ENCODE measurements around the gene GAST. TPM values are rescaled to one million over a fixed set of nuclear protein-coding genes. Genes with fewer than 3 reads are reported as not detected.
"Not testable (repeated sequence)": the region's sequence is repeated elsewhere in the genome, so short reads cannot be mapped to it uniquely, and the experiment has no call there.

Gene GAST
- total RNA-seq, 1 experiment from 2014 or later, result 0.75 TPM

- no peaks in the 10 kb centered on the region for H3K27me3 Mint-ChIP-seq (ENCODE audit: insufficient read depth, unreplicated experiment)
- TF ChIP-seq CTCF (IDR thresholded peaks at IDR 0.05; ENCODE audit: insufficient read depth in 1 of 2, low read depth in 1 of 2, low read length in 1 of 2, severe bottlenecking in 1 of 2, unreplicated experiment in 1 of 2), result no peak
- H3K9me3 Mint-ChIP-seq (ENCODE audit: unreplicated experiment), result no peaks in the 10 kb centered on the region
- POLR2A ChIA-PET, result interaction anchor here (0.8 kb wide), 1 partner anchor 21 kb away, joined by 4 read pairs; the partner anchor contains the start of gene EIF1
- Histone ChIP-seq H3K9me3 (no peaks in the 10 kb centered on the region), H3K27me3 (replicated peaks; ENCODE audit: control insufficient read depth, insufficient read depth, low read length) (no peaks in the 10 kb centered on the region), H3K36me3 (ENCODE audit: control insufficient read depth, insufficient read depth, low read length) (no peaks in the 10 kb centered on the region), H3K4me1 (peaks cover 11% of the 10 kb centered on the region), H3K4me3 (ENCODE audit: low read depth, low read length) (no peak overlapping the region)
- H3K27ac Mint-ChIP-seq (ENCODE audit: unreplicated experiment), result peak overlapping the region; percentile 30
- H3K4me1 Mint-ChIP-seq (ENCODE audit: low read depth, unreplicated experiment), result peaks cover 18% of the 10 kb centered on the region
- peak in 1 of 2 experiments; percentile 35 for DNase-seq
- H3K36me3 Mint-ChIP-seq (ENCODE audit: insufficient read depth, unreplicated experiment), result peaks cover 5% of the 10 kb centered on the region
- intact Hi-C loops (cut with micrococcal nuclease; ENCODE audit: unreplicated experiment), result loop anchor here (1.0 to 5.0 kb wide), 6 partner anchors 19 to 1045 kb away; no protein-coding TSS in a partner anchor
- CTCF ChIA-PET, result interaction anchor here (0.9 to 2.1 kb wide), 7 partner anchors 19 to 184 kb away, joined by 3 to 11 read pairs (median 3); partner anchors contain the start of gene EIF1
- BruUV-seq (replicated peaks), result no TSS peak
- H3K4me3 Mint-ChIP-seq (ENCODE audit: unreplicated experiment), result peak overlapping the region; percentile 83
These were observed 44.7 kb upstream of the GAST start for GRCh38 chr17:41667280-41668041.

GRCh38 chr17:41672153-41672552 is 40.0 kb upstream of the GAST start:
- peaks cover 1% of the 10 kb centered on the region for H3K9me3 Mint-ChIP-seq (ENCODE audit: unreplicated experiment)
- Histone ChIP-seq H3K27me3 (replicated peaks; ENCODE audit: control insufficient read depth, insufficient read depth, low read length) (no peaks in the 10 kb centered on the region), H3K4me3 (ENCODE audit: low read depth, low read length) (no peak overlapping the region), H3K4me1 (peaks cover 28% of the 10 kb centered on the region), H3K9me3 (no peaks in the 10 kb centered on the region; the same call in 1 of the 2 replicates), H3K36me3 (ENCODE audit: control insufficient read depth, insufficient read depth, low read length) (no peaks in the 10 kb centered on the region)
- H3K36me3 Mint-ChIP-seq (ENCODE audit: insufficient read depth, unreplicated experiment), result peaks cover 11% of the 10 kb centered on the region
- intact Hi-C loops (cut with micrococcal nuclease; ENCODE audit: unreplicated experiment), result no loop called here
- H3K4me3 Mint-ChIP-seq (ENCODE audit: unreplicated experiment), result no peak overlapping the region
- no peaks in the 10 kb centered on the region for H3K27me3 Mint-ChIP-seq (ENCODE audit: insufficient read depth, unreplicated experiment)
- no peak overlapping the region for H3K27ac Mint-ChIP-seq (ENCODE audit: unreplicated experiment)
- ChIA-PET POLR2A (no interaction called here), CTCF (interaction anchor here (0.6 kb wide), 1 partner anchor 260 kb away, joined by 3 read pairs; no protein-coding TSS in a partner anchor)
- DNase-seq, result no peak
- H3K4me1 Mint-ChIP-seq (ENCODE audit: low read depth, unreplicated experiment), result peaks cover 26% of the 10 kb centered on the region
- TF ChIP-seq CTCF (IDR thresholded peaks at IDR 0.05; ENCODE audit: insufficient read depth in 1 of 2, low read depth in 1 of 2, low read length in 1 of 2, severe bottlenecking in 1 of 2, unreplicated experiment in 1 of 2), result no peak
- BruUV-seq (replicated peaks), result no TSS peak

GRCh38 chr17:41675157-41676057 is 36.7 kb upstream of the GAST start:
- DNase-seq; H3K4me3 ChIP-seq (ENCODE audit: low read depth, low read length); H3K36me3 ChIP-seq (ENCODE audit: control insufficient read depth, insufficient read depth, low read length); H3K27me3 Mint-ChIP-seq (ENCODE audit: insufficient read depth, unreplicated experiment); BruUV-seq (replicated peaks); H3K9me3 ChIP-seq; H3K9me3 Mint-ChIP-seq (ENCODE audit: unreplicated experiment); H3K36me3 Mint-ChIP-seq (ENCODE audit: insufficient read depth, unreplicated experiment); H3K27me3 ChIP-seq (replicated peaks; ENCODE audit: control insufficient read depth, insufficient read depth, low read length): not testable (repeated sequence)
- intact Hi-C loops (cut with micrococcal nuclease; ENCODE audit: unreplicated experiment), result loop anchor here (1.0 kb wide), 1 partner anchor 13 kb away; the partner anchor contains the start of gene EIF1
- ChIA-PET POLR2A (interaction anchor here (1.9 kb wide), 1 partner anchor 13 kb away, joined by 14 read pairs; the partner anchor contains the start of gene EIF1), CTCF (interaction anchor here (0.9 to 2.1 kb wide), 2 partner anchors 9 to 13 kb away, joined by 4 to 11 read pairs; partner anchors contain the start of gene EIF1)
- TF ChIP-seq CTCF (IDR thresholded peaks at IDR 0.05; ENCODE audit: insufficient read depth in 1 of 2, low read depth in 1 of 2, low read length in 1 of 2, severe bottlenecking in 1 of 2, unreplicated experiment in 1 of 2), result peak in 1 of 2 experiments; percentile 24
- H3K4me3 Mint-ChIP-seq (ENCODE audit: unreplicated experiment), result peak overlapping the region; percentile 35
- peaks cover 26% of the 10 kb centered on the region for H3K4me1 Mint-ChIP-seq (ENCODE audit: low read depth, unreplicated experiment)
- H3K27ac Mint-ChIP-seq (ENCODE audit: unreplicated experiment), result peak overlapping the region; percentile 93
- peaks cover 23% of the 10 kb centered on the region for H3K4me1 ChIP-seq

Measured in Caco-2 (cell line).